Measurements from ENCODE around the gene CRK. TPM values are rescaled to one million over a fixed set of nuclear protein-coding genes. Genes with fewer than 3 reads are reported as not detected.
"Not testable (repeated sequence)": the region's sequence is repeated elsewhere in the genome, so short reads cannot be mapped to it uniquely, and the experiment has no call there.

Gene CRK
- total RNA-seq, 4 donors from 2014 or later: 84.5 to 104 (median 95.7) TPM

GRCh38 chr17:1452836-1453235 is 3.2 kb downstream of the CRK start:
- TF ChIP-seq, protein P1, sequence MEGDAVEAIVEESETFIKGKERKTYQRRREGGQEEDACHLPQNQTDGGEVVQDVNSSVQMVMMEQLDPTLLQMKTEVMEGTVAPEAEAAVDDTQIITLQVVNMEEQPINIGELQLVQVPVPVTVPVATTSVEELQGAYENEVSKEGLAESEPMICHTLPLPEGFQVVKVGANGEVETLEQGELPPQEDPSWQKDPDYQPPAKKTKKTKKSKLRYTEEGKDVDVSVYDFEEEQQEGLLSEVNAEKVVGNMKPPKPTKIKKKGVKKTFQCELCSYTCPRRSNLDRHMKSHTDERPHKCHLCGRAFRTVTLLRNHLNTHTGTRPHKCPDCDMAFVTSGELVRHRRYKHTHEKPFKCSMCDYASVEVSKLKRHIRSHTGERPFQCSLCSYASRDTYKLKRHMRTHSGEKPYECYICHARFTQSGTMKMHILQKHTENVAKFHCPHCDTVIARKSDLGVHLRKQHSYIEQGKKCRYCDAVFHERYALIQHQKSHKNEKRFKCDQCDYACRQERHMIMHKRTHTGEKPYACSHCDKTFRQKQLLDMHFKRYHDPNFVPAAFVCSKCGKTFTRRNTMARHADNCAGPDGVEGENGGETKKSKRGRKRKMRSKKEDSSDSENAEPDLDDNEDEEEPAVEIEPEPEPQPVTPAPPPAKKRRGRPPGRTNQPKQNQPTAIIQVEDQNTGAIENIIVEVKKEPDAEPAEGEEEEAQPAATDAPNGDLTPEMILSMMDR (IDR thresholded peaks at IDR 0.05): no peak
- no peak for DNase-seq (ENCODE audit: low spot score)
- ATAC-seq (ENCODE audit: low FRiP score): no peak

DNA sequence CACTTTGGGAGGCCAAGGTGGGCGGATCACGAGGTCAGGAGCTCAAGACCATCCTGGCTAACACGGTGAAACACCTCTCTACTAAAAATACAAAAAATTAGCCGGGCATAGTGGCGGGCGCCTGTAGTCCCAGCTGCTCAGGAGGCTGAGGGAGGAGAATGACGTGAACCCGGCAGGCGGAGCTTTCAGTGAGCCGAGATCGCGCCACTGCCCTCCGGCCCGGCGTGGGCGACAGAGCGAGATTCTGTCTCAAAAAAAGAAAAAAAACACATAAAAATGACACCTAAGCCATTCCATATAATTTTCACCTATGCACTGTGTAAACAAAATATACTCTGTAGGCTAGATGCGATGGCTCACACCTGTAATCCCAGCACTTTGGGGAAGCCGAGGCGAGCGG is 5.8 kb downstream of the CRK start:
- not testable (repeated sequence) for DNase-seq (ENCODE audit: low spot score); ATAC-seq (ENCODE audit: low FRiP score)

DNA sequence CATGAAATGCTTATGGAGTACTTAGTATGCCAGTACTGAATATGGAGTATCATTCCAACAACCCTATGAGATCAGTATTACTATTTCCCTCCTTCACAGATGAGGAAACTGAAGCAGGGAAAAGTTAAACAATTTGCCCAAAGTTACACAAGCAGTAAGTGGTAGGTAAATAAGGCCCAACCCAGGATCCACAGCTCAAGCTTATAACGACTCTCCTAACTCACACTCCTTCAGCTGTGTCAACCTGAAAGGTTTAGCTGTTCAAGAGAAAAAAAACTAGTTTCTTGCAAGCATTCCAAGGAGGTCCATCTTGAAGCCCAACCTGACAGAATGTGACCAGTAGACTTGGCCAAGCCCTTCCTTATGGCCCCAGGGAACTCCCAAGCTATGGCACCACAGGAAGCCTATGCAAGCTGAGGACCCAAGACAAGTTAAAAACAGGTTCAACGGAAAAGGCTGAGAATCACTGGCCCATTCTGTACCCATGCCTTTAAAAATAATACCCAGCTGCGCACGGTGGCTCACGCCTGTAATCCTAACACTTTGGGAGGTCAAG is 6.5 kb downstream of the CRK start:
- DNase-seq (ENCODE audit: low spot score) (no peak), ATAC-seq (ENCODE audit: low FRiP score) (no peak)
- TF ChIP-seq, protein P1 (IDR thresholded peaks at IDR 0.05): no peak

DNA sequence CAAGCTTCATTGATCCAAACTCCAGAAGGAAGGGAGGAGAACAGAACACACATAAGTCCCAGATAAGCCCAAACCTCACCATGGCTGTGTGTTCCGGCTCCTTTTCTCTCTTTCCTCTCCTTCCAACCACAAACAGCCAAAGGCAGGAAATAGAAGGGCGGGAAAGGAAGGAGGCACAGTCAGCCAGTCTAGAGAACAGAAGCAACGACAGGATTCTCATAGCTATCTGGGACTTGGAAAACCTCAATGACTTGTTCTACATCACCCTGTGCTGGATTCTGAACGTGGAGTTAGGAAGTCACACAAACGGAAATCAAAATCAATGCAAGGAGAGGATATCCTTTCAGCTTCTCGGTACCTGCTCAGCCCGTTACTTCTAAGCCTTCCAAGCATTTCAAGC is 9.0 kb downstream of the CRK start:
- DNase-seq (ENCODE audit: low spot score) (no peak), ATAC-seq (ENCODE audit: low FRiP score) (no peak)
- TF ChIP-seq, protein P1 (IDR thresholded peaks at IDR 0.05): no peak

- TF ChIP-seq, protein P1 (IDR thresholded peaks at IDR 0.05): no peak
- no peak for DNase-seq (ENCODE audit: low spot score)
- ATAC-seq (ENCODE audit: low FRiP score): no peak
Measured at GRCh38 chr17:1446201-1446600, 9.8 kb downstream of the CRK start.

DNA sequence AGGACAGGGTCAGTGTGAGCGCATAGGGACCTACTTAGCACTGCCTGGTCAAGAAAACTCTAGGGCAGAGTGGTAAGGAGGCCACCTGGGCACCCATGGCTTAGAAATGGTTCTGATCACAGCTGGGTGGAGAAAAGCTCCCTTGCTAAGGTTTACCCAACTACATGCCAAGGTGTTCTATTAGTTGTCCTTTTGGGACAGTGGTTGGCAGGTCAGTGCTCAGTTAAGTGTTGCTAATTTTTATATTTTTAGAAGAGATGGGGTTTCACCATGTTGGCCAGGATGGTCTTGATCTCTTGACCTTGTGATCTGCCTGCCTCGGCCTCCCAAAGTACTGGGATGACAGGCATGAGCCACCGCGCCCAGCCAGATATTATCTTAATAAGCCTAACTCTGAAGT is 10.3 kb downstream of the CRK start:
- not testable (repeated sequence) for DNase-seq (ENCODE audit: low spot score); ATAC-seq (ENCODE audit: low FRiP score)

DNA sequence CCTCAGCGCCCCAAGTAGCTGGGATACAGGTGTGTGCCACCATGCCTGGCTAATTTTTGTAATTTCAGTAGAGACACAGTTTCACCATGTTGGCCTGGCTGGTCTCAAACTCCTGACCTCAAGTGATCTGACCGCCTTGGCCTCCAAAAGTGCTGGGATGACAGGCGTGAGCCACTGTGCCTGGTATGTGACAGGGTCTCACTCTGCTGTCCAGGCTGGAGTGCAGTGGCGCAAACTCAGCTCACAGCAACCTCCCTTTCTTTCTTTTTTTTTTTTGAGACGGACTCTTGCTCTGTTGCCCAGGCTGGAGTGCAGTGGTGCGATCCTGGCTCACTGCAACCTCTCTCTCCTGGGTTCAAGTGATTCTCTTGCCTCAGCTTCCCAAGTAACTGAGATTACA is 13.3 kb downstream of the CRK start:
- ATAC-seq (ENCODE audit: low FRiP score); DNase-seq (ENCODE audit: low spot score): not testable (repeated sequence)

GRCh38 chr17:1442187-1442586 is 13.8 kb downstream of the CRK start:
- TF ChIP-seq, protein P1 (IDR thresholded peaks at IDR 0.05): no peak
- no peak for DNase-seq (ENCODE audit: low spot score)
- no peak for ATAC-seq (ENCODE audit: low FRiP score)

GRCh38 chr17:1440921-1441320 is 15.1 kb downstream of the CRK start:
- DNase-seq (ENCODE audit: low spot score): no peak
- TF ChIP-seq, protein P1 (IDR thresholded peaks at IDR 0.05): no peak
- no peak for ATAC-seq (ENCODE audit: low FRiP score)
